Cortex of kidney (tissue), 1 donor: ENCODE results near the gene PDZD4.

Experiments used
- DNase-seq: peaks from one replicate; lab custom pipeline; 2025; lab: John Stamatoyannopoulos, UW

PDZD4 gene

GRCh38 chrX:153829799-153830639 lies at the start of gene PDZD4:
TSS of gene PDZD4 (minus strand) at chrX:153830544. CDS start at chrX:153830298, 246 bp downstream.
- no peak for DNase-seq

- DNase-seq = no peak
Measured at GRCh38 chrX:153879741-153880439, 49.5 kb upstream of the PDZD4 start.

- no peak for DNase-seq
Measured at GRCh38 chrX:153878969-153879653, 48.8 kb upstream of the PDZD4 start.

GRCh38 chrX:153878345-153878744 lies 48.0 kb upstream of the PDZD4 start:
- DNase-seq = no peak

GRCh38 chrX:153877571-153878261 lies 47.4 kb upstream of the PDZD4 start:
- no peak for DNase-seq

- DNase-seq = no peak
Measured at GRCh38 chrX:153876112-153876491, 45.8 kb upstream of the PDZD4 start.

- DNase-seq = no peak
Measured at GRCh38 chrX:153875391-153876111, 45.2 kb upstream of the PDZD4 start.

- no peak for DNase-seq
Measured at GRCh38 chrX:153874366-153875125, 44.2 kb upstream of the PDZD4 start.

- no peak for DNase-seq
Measured at GRCh38 chrX:153874085-153874365, 43.7 kb upstream of the PDZD4 start.

GRCh38 chrX:153873282-153874084 lies 43.1 kb upstream of the PDZD4 start:
- DNase-seq = no peak

GRCh38 chrX:153871946-153872878 lies 41.9 kb upstream of the PDZD4 start:
- DNase-seq = no peak

GRCh38 chrX:153871451-153871850 lies 41.1 kb upstream of the PDZD4 start:
- no peak for DNase-seq

GRCh38 chrX:153870791-153871360 lies 40.5 kb upstream of the PDZD4 start:
- DNase-seq = no peak

GRCh38 chrX:153870288-153870690 lies 39.9 kb upstream of the PDZD4 start:
- DNase-seq = no peak

- no peak for DNase-seq
Measured at GRCh38 chrX:153869473-153870287, 39.3 kb upstream of the PDZD4 start.

GRCh38 chrX:153868576-153869472 lies 38.5 kb upstream of the PDZD4 start:
- no peak for DNase-seq

GRCh38 chrX:153867671-153868070 lies 37.3 kb upstream of the PDZD4 start:
- DNase-seq = no peak
